H9 (cell line): ENCODE data around the gene GPR45. TPM values are rescaled to one million over a fixed set of nuclear protein-coding genes. Genes with fewer than 3 reads are reported as not detected.

Experiments
- DNase-seq: peaks from one replicate; pipeline ENCODE4 v3.0.0-alpha.2; 2017
- H2AFZ ChIP-seq: one replicate; pipeline ENCODE4 v1.6.1; 2013; ENCODE audit warnings: mild to moderate bottlenecking, low read length, control low read depth, moderate library complexity
- H2AK5ac ChIP-seq: 2 replicates; pipeline ENCODE4 v1.6.1; 2013; ENCODE audit warnings: low read length, control low read depth, mixed read lengths; ENCODE audit not compliant: insufficient read length
- H2BK120ac ChIP-seq: one replicate; pipeline ENCODE4 v1.6.1; 2013; ENCODE audit warnings: low read depth, mild to moderate bottlenecking, low read length, control low read depth, inconsistent platforms; ENCODE audit not compliant: poor library complexity, severe bottlenecking
- H2BK12ac ChIP-seq: 2 replicates; pipeline ENCODE4 v1.6.1; 2013; ENCODE audit warnings: low read length, control low read depth, mixed read lengths, low read depth; ENCODE audit not compliant: insufficient read length
- H2BK15ac ChIP-seq: 2 replicates; pipeline ENCODE4 v1.6.1; 2013; ENCODE audit warnings: low read depth, low read length, control low read depth
- H2BK20ac ChIP-seq: one replicate; pipeline ENCODE4 v1.6.1; 2013; ENCODE audit warnings: low read depth, mild to moderate bottlenecking, low read length, control low read depth, inconsistent platforms; ENCODE audit not compliant: poor library complexity, severe bottlenecking
- H2BK5ac ChIP-seq: 2 replicates; pipeline ENCODE4 v1.6.1; 2013; ENCODE audit warnings: low read length, control low read depth, mixed read lengths; ENCODE audit not compliant: insufficient read length
- H3K14ac ChIP-seq: 2 replicates; pipeline ENCODE4 v1.6.1; 2013; ENCODE audit warnings: low read length, control low read depth; ENCODE audit not compliant: insufficient read depth
- H3K18ac ChIP-seq: 2 replicates; pipeline ENCODE4 v1.6.1; 2013; ENCODE audit warnings: low read depth, mild to moderate bottlenecking, mixed read lengths, low read length, control low read depth; ENCODE audit not compliant: insufficient read length
- H3K23ac ChIP-seq: 2 replicates; pipeline ENCODE4 v1.6.1; 2013; ENCODE audit warnings: low read length, control low read depth, mixed read lengths, low read depth; ENCODE audit not compliant: insufficient read length
- H3K23me2 ChIP-seq: 2 replicates; pipeline ENCODE4 v1.6.1; 2013; ENCODE audit warnings: low read depth, mild to moderate bottlenecking, mixed read lengths, low read length, control low read depth; ENCODE audit not compliant: insufficient read length, poor library complexity, severe bottlenecking
- H3K27ac ChIP-seq: 2 replicates; pipeline ENCODE4 v1.5.1; 2013; ENCODE audit warnings: low read length, control low read depth, mixed read lengths, low read depth; ENCODE audit not compliant: insufficient read length
- H3K27me3 ChIP-seq: 2 replicates; pipeline ENCODE4 v1.6.1; 2013; ENCODE audit warnings: low read length, control low read depth, inconsistent platforms; ENCODE audit not compliant: insufficient read depth
- H3K4ac ChIP-seq: 2 replicates; pipeline ENCODE4 v1.6.1; 2013; ENCODE audit warnings: low read depth, mild to moderate bottlenecking, control low read depth, inconsistent platforms, low read length, moderate library complexity
- H3K4me1 ChIP-seq: 2 replicates; pipeline ENCODE4 v1.6.1; 2013; ENCODE audit warnings: low read length, control low read depth, inconsistent platforms; ENCODE audit not compliant: insufficient read depth
- H3K4me2 ChIP-seq: 2 replicates; pipeline ENCODE4 v1.6.1; 2013; ENCODE audit warnings: low read length, control low read depth, mixed read lengths; ENCODE audit not compliant: insufficient read length, insufficient read depth
- H3K56ac ChIP-seq: 2 replicates; pipeline ENCODE4 v1.6.1; 2013; ENCODE audit warnings: low read depth, mild to moderate bottlenecking, mixed read lengths, low read length, control low read depth; ENCODE audit not compliant: insufficient read length
- H3K79me1 ChIP-seq: 2 replicates; pipeline ENCODE4 v1.6.1; 2013; ENCODE audit warnings: low read depth, mild to moderate bottlenecking, moderate library complexity, low read length, control low read depth, inconsistent platforms; ENCODE audit not compliant: insufficient read depth, poor library complexity, severe bottlenecking
- H3K79me2 ChIP-seq: 2 replicates; pipeline ENCODE4 v1.6.1; 2013; ENCODE audit warnings: low read length, control low read depth, inconsistent platforms; ENCODE audit not compliant: insufficient read depth
- H3K9ac ChIP-seq: 2 replicates; pipeline ENCODE4 v1.6.1; 2013; ENCODE audit warnings: low read length, control low read depth, mixed read lengths; ENCODE audit not compliant: insufficient read length; ENCODE audit errors: extremely low read depth
- H3K9me3 ChIP-seq: one replicate; pipeline ENCODE4 v1.6.1; 2013; ENCODE audit warnings: low read depth, low read length, inconsistent platforms; ENCODE audit not compliant: control insufficient read depth
- H3T11ph ChIP-seq: one replicate; pipeline ENCODE4 v1.6.1; 2013; ENCODE audit warnings: mild to moderate bottlenecking, low read length, control low read depth, inconsistent platforms
- H4K20me1 ChIP-seq: one replicate; pipeline ENCODE4 v1.6.1; 2013; ENCODE audit not compliant: control insufficient read depth, insufficient read length, insufficient read depth
- H4K5ac ChIP-seq: 2 replicates; pipeline ENCODE4 v1.6.1; 2013; ENCODE audit warnings: low read depth, mild to moderate bottlenecking, mixed read lengths, low read length, control low read depth; ENCODE audit not compliant: insufficient read length
- H4K8ac ChIP-seq: replicated peaks from 2 replicates; pipeline ENCODE4 v1.6.1; 2013; ENCODE audit warnings: low read length, control low read depth, mixed read lengths, low read depth; ENCODE audit not compliant: insufficient read length
- H4K91ac ChIP-seq: 2 replicates; pipeline ENCODE4 v1.6.1; 2013; ENCODE audit warnings: low read depth, mild to moderate bottlenecking, moderate library complexity, mixed read lengths, low read length, control low read depth; ENCODE audit not compliant: insufficient read length
- H3K27ac Mint-ChIP-seq, 3 experiments: 2 replicates in 2 of 3; 3 replicates in 1 of 3; pipeline ENCODE4 v1.8.0; 2020 to 2021; ENCODE audit warnings: mixed read lengths in 3 of 3, mild to moderate bottlenecking in 1 of 3, moderate library complexity in 1 of 3
- H3K27me3 Mint-ChIP-seq: 2 replicates; pipeline ENCODE4 v1.8.0; 2021; ENCODE audit warnings: low read depth, mild to moderate bottlenecking, moderate library complexity, mixed read lengths
- H3K36me3 Mint-ChIP-seq, 3 experiments: 2 replicates in 2 of 3; 3 replicates in 1 of 3; pipeline ENCODE4 v1.8.0; 2020 to 2021; ENCODE audit warnings: low read depth in 3 of 3, mixed read lengths in 3 of 3; ENCODE audit not compliant: insufficient read depth in 1 of 3
- H3K4me1 Mint-ChIP-seq, 2 experiments: 2 replicates each; pipeline ENCODE4 v1.8.0; 2020; ENCODE audit warnings: mixed read lengths in 2 of 2
- H3K4me3 Mint-ChIP-seq, 2 experiments: 2 replicates in 1 of 2; 3 replicates in 1 of 2; pipeline ENCODE4 v1.8.0; 2020 to 2021; ENCODE audit warnings: mild to moderate bottlenecking in 2 of 2, mixed read lengths in 2 of 2, moderate library complexity in 1 of 2
- H3K9me3 Mint-ChIP-seq, 2 experiments: 2 replicates in 1 of 2; 3 replicates in 1 of 2; pipeline ENCODE4 v1.8.0; 2020; ENCODE audit warnings: mild to moderate bottlenecking in 2 of 2, mixed read lengths in 2 of 2, moderate library complexity in 1 of 2
- CTCF ChIP-seq: fragments of 200-600 bp; sonication (generic); conservative IDR thresholded peaks from 3 replicates; pipeline ENCODE4 v1.8.0; 2021; ENCODE audit warnings: antibody characterized with exemption, mild to moderate bottlenecking
- WGBS: extraction: QIAGEN DNeasy Blood & Tissue Kit; methylation state at CpG from one replicate; pipeline ENCODE4 v1.1.7; 2013; ENCODE audit warnings: missing lambda C conversion rate, low lambda C conversion rate, mixed read lengths; ENCODE audit not compliant: insufficient read length; ENCODE audit errors: extremely low coverage; 5-methylcytosine and 5-hydroxymethylcytosine counted together
- total RNA-seq: library from RNA; stranded (reverse); gene quantifications from 2 replicates; pipeline ENCODE4 v1.2.1, GENCODE V29; 2021

The GPR45 gene
- total RNA-seq, 1 experiment from 2014 or later: not detected

- H3K27me3 Mint-ChIP-seq: no peaks in the 10 kb centered on the region
- Histone ChIP-seq H3K56ac (no peak overlapping the region), H4K8ac (no peak overlapping the region), H3K23ac (no peak overlapping the region), H4K20me1 (no peaks in the 10 kb centered on the region), H2BK20ac (no peak overlapping the region), H2BK12ac (no peak overlapping the region), H2AFZ (no peak overlapping the region), H3K9ac (no peak overlapping the region), H3K14ac (no peak overlapping the region), H3K79me2 (no peaks in the 10 kb centered on the region), H3K27me3 (no peaks in the 10 kb centered on the region), H2BK5ac (no peak overlapping the region), H3K9me3 (no peaks in the 10 kb centered on the region), H2AK5ac (no peak overlapping the region), H3T11ph (no peak overlapping the region), H3K27ac (no peak overlapping the region), H2BK120ac (no peak overlapping the region), H3K4ac (no peak overlapping the region), H3K79me1 (no peaks in the 10 kb centered on the region), H3K18ac (no peak overlapping the region), H3K23me2 (no peaks in the 10 kb centered on the region), H4K5ac (no peak overlapping the region), H3K4me2 (no peak overlapping the region), H3K4me1 (no peaks in the 10 kb centered on the region), H4K91ac (no peak overlapping the region), H2BK15ac (no peak overlapping the region)
- TF ChIP-seq CTCF: no peak
- no CpG with 5 or more reads among the region's 6 CpGs for WGBS
- H3K4me3 Mint-ChIP-seq: no peak overlapping the region
- peaks cover 0 to 4% of the 10 kb centered on the region in 2 experiments; a peak in 1 of 4 replicates for H3K4me1 Mint-ChIP-seq
- H3K36me3 Mint-ChIP-seq: peaks cover 15 to 56% (median 29%) of the 10 kb centered on the region in 3 experiments; a peak in 6 of 7 replicates
- H3K9me3 Mint-ChIP-seq: no peaks in the 10 kb centered on the region
- H3K27ac Mint-ChIP-seq: no peak overlapping the region
- DNase-seq: no peak
These were observed 49.6 kb downstream of the GPR45 start for GRCh38 chr2:105290981-105291660.
